Ascending aorta (tissue), 2 donors: ENCODE results near the gene GPRC5B. TPM values are rescaled to one million over a fixed set of nuclear protein-coding genes. Genes with fewer than 3 reads are reported as not detected.

Experiments used
- DNase-seq, 2 donors: peaks; one replicate each; pipeline ENCODE4 v3.0.0-alpha.2; 2019; ENCODE audit warnings: low spot score in 2 of 2
- H3K27ac ChIP-seq, 2 donors: fragments of 200-600 bp; sonication (generic); one replicate each; pipeline ENCODE4 v1.5.1; 2016 to 2017; ENCODE audit warnings: mild to moderate bottlenecking in 1 of 2
- H3K27me3 ChIP-seq: fragments of 200-600 bp; sonication (generic); one replicate; pipeline ENCODE4 v1.5.1; 2017
- H3K36me3 ChIP-seq, 2 donors: fragments of 200-600 bp; sonication (generic); one replicate each; pipeline ENCODE4 v1.5.1; 2016
- H3K4me1 ChIP-seq, 2 donors: fragments of 200-600 bp; sonication (generic); one replicate each; pipeline ENCODE4 v1.5.1; 2016 to 2017; ENCODE audit warnings: mild to moderate bottlenecking in 1 of 2
- H3K4me3 ChIP-seq, 2 donors: fragments of 200-600 bp; sonication (generic); one replicate each; pipeline ENCODE4 v1.5.1; 2016 to 2017; ENCODE audit warnings: mild to moderate bottlenecking in 1 of 2
- H3K9me3 ChIP-seq, 2 donors: fragments of 200-600 bp; sonication (generic); one replicate each; pipeline ENCODE4 v1.5.1; 2016
- intact Hi-C: fragments of 100-400 bp; cut with DNase I; formaldehyde crosslinking; loops from one replicate; pipeline ENCODE4 v1.15.1; 2023
- total RNA-seq: library from RNA; depleted of rRNA; stranded (reverse); fragments of >200 nt; gene quantifications from one replicate; pipeline ENCODE4 v1.1.0, GENCODE V29; 2016
- TF ChIP-seq, protein P1 (sequence below), 3 experiments: fragments of 200-600 bp in 2 of 3; fragments of 450-650 bp in 1 of 3; sonication (generic) in 2 of 3; IDR thresholded peaks; one replicate each; pipeline ENCODE4 v1.5.1; 2016 to 2019; ENCODE audit warnings: antibody characterized with exemption in 3 of 3, mild to moderate bottlenecking in 1 of 3, moderate library complexity in 1 of 3

Gene GPRC5B
- total RNA-seq, 1 donor from 2014 or later = 15.6 TPM

- intact Hi-C loops = loop anchor here (5.0 kb wide), 1 partner anchor 115 kb away; no protein-coding TSS in a partner anchor
- no peaks in the 10 kb centered on the region for H3K27me3 ChIP-seq
- no peak for DNase-seq
- TF ChIP-seq, protein P1, sequence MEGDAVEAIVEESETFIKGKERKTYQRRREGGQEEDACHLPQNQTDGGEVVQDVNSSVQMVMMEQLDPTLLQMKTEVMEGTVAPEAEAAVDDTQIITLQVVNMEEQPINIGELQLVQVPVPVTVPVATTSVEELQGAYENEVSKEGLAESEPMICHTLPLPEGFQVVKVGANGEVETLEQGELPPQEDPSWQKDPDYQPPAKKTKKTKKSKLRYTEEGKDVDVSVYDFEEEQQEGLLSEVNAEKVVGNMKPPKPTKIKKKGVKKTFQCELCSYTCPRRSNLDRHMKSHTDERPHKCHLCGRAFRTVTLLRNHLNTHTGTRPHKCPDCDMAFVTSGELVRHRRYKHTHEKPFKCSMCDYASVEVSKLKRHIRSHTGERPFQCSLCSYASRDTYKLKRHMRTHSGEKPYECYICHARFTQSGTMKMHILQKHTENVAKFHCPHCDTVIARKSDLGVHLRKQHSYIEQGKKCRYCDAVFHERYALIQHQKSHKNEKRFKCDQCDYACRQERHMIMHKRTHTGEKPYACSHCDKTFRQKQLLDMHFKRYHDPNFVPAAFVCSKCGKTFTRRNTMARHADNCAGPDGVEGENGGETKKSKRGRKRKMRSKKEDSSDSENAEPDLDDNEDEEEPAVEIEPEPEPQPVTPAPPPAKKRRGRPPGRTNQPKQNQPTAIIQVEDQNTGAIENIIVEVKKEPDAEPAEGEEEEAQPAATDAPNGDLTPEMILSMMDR (IDR thresholded peaks at IDR 0.05) = no peak
- no peaks in the 10 kb centered on the region for H3K36me3 ChIP-seq
- H3K9me3 ChIP-seq = no peaks in the 10 kb centered on the region
- no peak overlapping the region for H3K4me3 ChIP-seq
- H3K27ac ChIP-seq = peak overlapping the region in 1 of 2 donors; percentile 37
- H3K4me1 ChIP-seq = peaks cover 0 to 5% of the 10 kb centered on the region in 2 donors
Observed at GRCh38 chr16:19882186-19882585, 2.5 kb downstream of the GPRC5B start.

- Histone ChIP-seq H3K36me3 (no peaks in the 10 kb centered on the region), H3K4me1 (peaks cover 0 to 5% of the 10 kb centered on the region in 2 donors), H3K27me3 (no peaks in the 10 kb centered on the region), H3K27ac (no peak overlapping the region), H3K4me3 (no peak overlapping the region), H3K9me3 (no peaks in the 10 kb centered on the region)
- DNase-seq = no peak
- intact Hi-C loops = loop anchor here (5.0 kb wide), 1 partner anchor 114 kb away; no protein-coding TSS in a partner anchor
- TF ChIP-seq, protein P1 (IDR thresholded peaks at IDR 0.05) = no peak
Observed at GRCh38 chr16:19881783-19882182, 2.9 kb downstream of the GPRC5B start.

GRCh38 chr16:19881028-19881427, 3.6 kb downstream of the GPRC5B start:
- DNase-seq = no peak
- Histone ChIP-seq H3K9me3 (no peaks in the 10 kb centered on the region), H3K27ac (no peak overlapping the region), H3K4me3 (no peak overlapping the region), H3K4me1 (peaks cover 0 to 5% of the 10 kb centered on the region in 2 donors), H3K27me3 (no peaks in the 10 kb centered on the region), H3K36me3 (no peaks in the 10 kb centered on the region)
- TF ChIP-seq, protein P1 (IDR thresholded peaks at IDR 0.05) = no peak
- intact Hi-C loops = loop anchor here (5.0 kb wide), 1 partner anchor 114 kb away; no protein-coding TSS in a partner anchor

DNA sequence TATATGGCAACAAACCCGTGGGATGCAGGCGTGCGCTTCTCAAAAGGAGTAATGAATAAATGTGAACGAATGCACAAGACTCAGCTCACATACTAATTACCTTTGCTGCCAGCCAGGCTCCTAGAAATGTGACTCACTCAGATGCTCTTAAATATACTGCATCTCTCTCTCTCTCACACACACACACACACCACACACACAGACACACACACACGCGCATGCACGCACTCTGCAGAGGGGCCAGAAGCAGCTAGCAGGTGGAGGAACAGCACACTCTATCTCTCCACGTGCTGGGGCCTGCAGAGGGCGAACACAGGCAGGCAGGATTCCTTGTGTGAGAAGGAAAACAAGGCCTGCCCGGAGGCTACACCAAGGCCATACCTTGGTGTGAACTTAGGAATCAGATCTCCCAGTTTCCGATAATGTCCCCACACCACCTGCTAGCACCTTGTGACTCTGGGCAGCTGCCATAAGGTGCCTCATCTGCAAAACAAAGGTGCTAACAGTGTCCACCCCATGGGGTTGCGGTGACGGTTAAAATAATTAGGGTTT, 5.3 kb downstream of the GPRC5B start:
- intact Hi-C loops = no loop called here
- peaks cover 0 to 5% of the 10 kb centered on the region in 2 donors for H3K4me1 ChIP-seq
- H3K27ac ChIP-seq = no peak overlapping the region
- H3K27me3 ChIP-seq = no peaks in the 10 kb centered on the region
- no peak overlapping the region for H3K4me3 ChIP-seq
- TF ChIP-seq, protein P1 (IDR thresholded peaks at IDR 0.05) = no peak
- no peaks in the 10 kb centered on the region for H3K36me3 ChIP-seq
- DNase-seq = no peak
- H3K9me3 ChIP-seq = no peaks in the 10 kb centered on the region

GRCh38 chr16:19878757-19879156, 5.9 kb downstream of the GPRC5B start:
- Histone ChIP-seq H3K27me3 (no peaks in the 10 kb centered on the region), H3K27ac (no peak overlapping the region), H3K4me3 (no peak overlapping the region), H3K36me3 (no peaks in the 10 kb centered on the region), H3K4me1 (peaks cover 0 to 5% of the 10 kb centered on the region in 2 donors), H3K9me3 (no peaks in the 10 kb centered on the region)
- intact Hi-C loops = no loop called here
- TF ChIP-seq, protein P1 (IDR thresholded peaks at IDR 0.05) = no peak
- DNase-seq = no peak
